Fibroblast of pulmonary artery (primary cell): Measurements from ENCODE around the gene RAD18.

ENCODE experiments used
- DNase-seq: peaks from one replicate; pipeline ENCODE4 v3.0.0-alpha.2; 2010; ENCODE audit warnings: low read depth
- H3K4me3 ChIP-seq: replicated peaks from 2 replicates; pipeline ENCODE4 v1.5.1; 2011; ENCODE audit warnings: low read depth, mild to moderate bottlenecking, control low read depth, low read length, moderate library complexity
- CTCF ChIP-seq: IDR thresholded peaks from 2 replicates; pipeline ENCODE4 v1.5.1; 2011; ENCODE audit warnings: mild to moderate bottlenecking, control low read depth, low read length, inconsistent platforms; ENCODE audit errors: missing control alignments

The RAD18 gene

GRCh38 chr3:8975081-8976020, 12.1 kb upstream of the RAD18 start:
- no peak for TF ChIP-seq CTCF
- H3K4me3 ChIP-seq = no peak overlapping the region
- DNase-seq = no peak

GRCh38 chr3:8974458-8974857, 11.2 kb upstream of the RAD18 start:
- no peak for TF ChIP-seq CTCF
- no peak overlapping the region for H3K4me3 ChIP-seq
- no peak for DNase-seq

- TF ChIP-seq CTCF = no peak
- DNase-seq = peak; percentile 49
- no peak overlapping the region for H3K4me3 ChIP-seq
Measured at GRCh38 chr3:8972639-8973038, 9.4 kb upstream of the RAD18 start.

- DNase-seq = peak; percentile 77
- H3K4me3 ChIP-seq = no peak overlapping the region
- TF ChIP-seq CTCF = peak; percentile 95
Measured at GRCh38 chr3:8970971-8971589, 7.8 kb upstream of the RAD18 start.

GRCh38 chr3:8969241-8969640, 6.0 kb upstream of the RAD18 start:
- DNase-seq = no peak
- no peak for TF ChIP-seq CTCF
- H3K4me3 ChIP-seq = no peak overlapping the region

GRCh38 chr3:8968375-8968882, 5.2 kb upstream of the RAD18 start:
- no peak overlapping the region for H3K4me3 ChIP-seq
- no peak for TF ChIP-seq CTCF
- no peak for DNase-seq
